ENCODE results near the gene GOLGA8R. TPM values are rescaled to one million over a fixed set of nuclear protein-coding genes. Genes with fewer than 3 reads are reported as not detected.
"Not testable (repeated sequence)": the region's sequence is repeated elsewhere in the genome, so short reads cannot be mapped to it uniquely, and the experiment has no call there.

The GOLGA8R gene
- total RNA-seq, 1 experiment from 2014 or later = not detected

DNA sequence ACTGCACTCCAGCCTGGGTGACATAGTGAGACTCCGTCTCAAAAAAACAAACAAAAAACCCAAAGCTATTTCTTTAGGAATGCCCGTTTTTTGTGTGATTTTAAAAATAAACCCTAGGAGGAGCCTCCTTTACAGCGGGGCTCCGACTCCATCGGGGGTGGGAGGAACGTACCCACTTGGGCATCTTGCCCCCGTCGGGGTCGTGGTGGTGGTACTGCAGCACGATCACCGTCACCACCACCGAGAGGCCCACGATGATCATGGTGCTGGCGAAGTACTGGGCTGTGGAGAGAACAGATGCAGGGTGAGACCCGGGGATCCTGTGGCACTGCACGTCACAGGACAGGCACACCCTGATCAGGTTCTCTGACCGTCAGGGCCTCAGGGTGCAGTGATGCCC lies 46.8 kb downstream of the GOLGA8R start:
- H4K20me1 ChIP-seq (ENCODE audit: insufficient read depth, low read depth, low read length) = not testable (repeated sequence)

DNA sequence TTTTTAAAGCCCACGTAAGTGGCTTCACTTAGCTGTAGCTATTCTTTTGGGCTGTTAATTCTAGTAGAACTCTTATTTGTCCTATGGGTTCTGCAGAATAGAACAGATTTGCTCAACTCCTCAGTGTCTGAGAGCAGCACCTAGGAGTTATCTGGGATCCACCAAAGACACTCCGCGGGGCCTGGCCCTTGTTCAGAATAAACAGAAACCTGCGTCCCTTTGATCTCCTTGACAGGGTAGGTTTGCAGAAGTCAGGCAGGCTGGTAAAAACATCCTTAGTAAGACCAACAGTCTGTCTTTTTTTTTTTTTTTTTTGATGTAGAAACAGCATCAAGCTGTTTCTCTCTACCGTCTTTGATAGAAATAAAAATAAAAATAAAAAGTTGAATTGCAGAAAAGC lies 52.7 kb downstream of the GOLGA8R start:
- not testable (repeated sequence) for H3K9me3 ChIP-seq (ENCODE audit: low read length); H3K27me3 ChIP-seq (ENCODE audit: low read length); H3K9me2 ChIP-seq (replicated peaks; ENCODE audit: insufficient read depth, low read length)

More for the DNA sequence above, 46.8 kb downstream of the GOLGA8R start:
- not testable (repeated sequence) for H3K79me2 ChIP-seq (ENCODE audit: low read length); H2AFZ ChIP-seq (ENCODE audit: low read length); H3K9me2 ChIP-seq (replicated peaks; ENCODE audit: insufficient read depth, low read length); H3K9me3 ChIP-seq (ENCODE audit: low read length); DNase-seq; H3K4me2 ChIP-seq (ENCODE audit: low read depth, low read length, poor library complexity, severe bottlenecking); H3K27ac ChIP-seq (ENCODE audit: low read length); H3K27me3 ChIP-seq (ENCODE audit: low read length); H3K36me3 ChIP-seq (ENCODE audit: insufficient read depth, low read length); H3K9ac ChIP-seq (ENCODE audit: low read length); H3K4me3 ChIP-seq (ENCODE audit: low read length); H3K4me1 ChIP-seq (ENCODE audit: low read length)

DNA sequence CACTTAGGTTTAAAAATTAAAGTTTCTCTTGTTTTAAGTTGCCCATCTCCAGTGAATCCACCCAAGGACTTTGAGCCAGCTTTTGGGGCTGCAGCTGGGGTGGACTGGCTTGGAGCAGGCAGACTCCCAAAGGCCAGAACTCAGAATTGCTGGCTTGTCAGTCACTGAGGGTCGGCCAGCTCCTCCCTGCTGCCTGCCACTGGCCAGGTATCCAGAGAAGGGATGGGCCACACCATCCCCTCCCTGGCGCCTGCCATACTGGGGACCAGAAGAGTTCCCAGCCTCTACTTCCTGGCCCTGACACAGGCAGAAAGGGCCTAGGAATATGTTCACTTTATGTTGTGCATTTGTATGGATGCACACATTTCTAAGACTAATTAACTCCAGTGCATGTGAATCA lies 53.1 kb downstream of the GOLGA8R start:
- not testable (repeated sequence) for DNase-seq; H2AFZ ChIP-seq (ENCODE audit: low read length); H4K20me1 ChIP-seq (ENCODE audit: insufficient read depth, low read depth, low read length); H3K27ac ChIP-seq (ENCODE audit: low read length); H3K4me3 ChIP-seq (ENCODE audit: low read length); H3K27me3 ChIP-seq (ENCODE audit: low read length); H3K4me2 ChIP-seq (ENCODE audit: low read depth, low read length, poor library complexity, severe bottlenecking); H3K4me1 ChIP-seq (ENCODE audit: low read length); H3K79me2 ChIP-seq (ENCODE audit: low read length); H3K36me3 ChIP-seq (ENCODE audit: insufficient read depth, low read length); H3K9ac ChIP-seq (ENCODE audit: low read length); H3K9me3 ChIP-seq (ENCODE audit: low read length); H3K9me2 ChIP-seq (replicated peaks; ENCODE audit: insufficient read depth, low read length)

More for the DNA sequence above, 52.7 kb downstream of the GOLGA8R start:
- not testable (repeated sequence) for H3K9ac ChIP-seq (ENCODE audit: low read length); H3K4me2 ChIP-seq (ENCODE audit: low read depth, low read length, poor library complexity, severe bottlenecking); H3K36me3 ChIP-seq (ENCODE audit: insufficient read depth, low read length); H3K4me3 ChIP-seq (ENCODE audit: low read length); H3K4me1 ChIP-seq (ENCODE audit: low read length); DNase-seq; H3K79me2 ChIP-seq (ENCODE audit: low read length); H4K20me1 ChIP-seq (ENCODE audit: insufficient read depth, low read depth, low read length); H3K27ac ChIP-seq (ENCODE audit: low read length); H2AFZ ChIP-seq (ENCODE audit: low read length)

DNA sequence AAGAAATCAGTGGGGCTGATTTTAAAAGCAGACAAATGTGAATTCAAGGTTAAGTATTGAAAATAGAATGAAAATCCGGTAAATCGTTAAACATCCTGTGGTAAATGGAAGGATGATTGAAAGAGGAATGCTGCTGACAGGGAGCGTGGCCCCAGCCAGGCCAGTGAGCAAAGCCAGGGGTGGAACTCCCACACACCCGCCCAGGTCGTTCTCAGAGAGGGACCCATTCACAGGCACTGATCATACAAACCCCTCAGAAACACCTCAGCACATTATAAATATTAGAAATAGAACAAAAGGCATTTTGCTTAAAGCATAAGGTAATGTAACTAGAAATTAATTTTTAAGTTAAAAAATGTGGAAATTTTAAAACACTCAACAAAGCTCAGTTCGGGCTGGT lies 59.0 kb downstream of the GOLGA8R start:
- H3K4me2 ChIP-seq (ENCODE audit: low read depth, low read length, poor library complexity, severe bottlenecking); H3K79me2 ChIP-seq (ENCODE audit: low read length); H3K9me3 ChIP-seq (ENCODE audit: low read length); DNase-seq; H3K9ac ChIP-seq (ENCODE audit: low read length); H3K4me3 ChIP-seq (ENCODE audit: low read length); H4K20me1 ChIP-seq (ENCODE audit: insufficient read depth, low read depth, low read length); H3K4me1 ChIP-seq (ENCODE audit: low read length); H3K36me3 ChIP-seq (ENCODE audit: insufficient read depth, low read length); H3K27ac ChIP-seq (ENCODE audit: low read length); H3K27me3 ChIP-seq (ENCODE audit: low read length); H3K9me2 ChIP-seq (replicated peaks; ENCODE audit: insufficient read depth, low read length); H2AFZ ChIP-seq (ENCODE audit: low read length): not testable (repeated sequence)

Small RNAs within 50 kb of the gene (small RNA-seq; reads per million reads assigned to genes)
- not detected for gene AC019322.2
- gene RF00019 = not detected
- gene RF00096 = 0.36 reads per million
- gene RN7SL196P = not detected

Other genes with a start within 250 kb of the GOLGA8R start
- not detected in 2 replicates for gene CHRFAM7A, start 20.7 kb downstream of the GOLGA8R start, total RNA-seq (2014; rRNA removed; shearing (Covaris generic); ENCODE audit: low replicate concordance)
- not detected in 2 replicates for gene GOLGA8Q, start 137.8 kb upstream of the GOLGA8R start, total RNA-seq (2014; rRNA removed; shearing (Covaris generic); ENCODE audit: low replicate concordance)
- gene GOLGA8H, start 189.8 kb upstream of the GOLGA8R start, total RNA-seq (2014; rRNA removed; shearing (Covaris generic); ENCODE audit: low replicate concordance) = not detected in 2 replicates